Activated CD8-positive, alpha-beta memory T cell treated with anti-CD3 and anti-CD28 coated beads for 1 hour (primary cell): ENCODE data around the gene TMPRSS13.
A peak's percentile ranks its signal among the peaks of the same experiment; 100 is the strongest.
"Not testable (repeated sequence)": the region's sequence is repeated elsewhere in the genome, so short reads cannot be mapped to it uniquely, and the experiment has no call there.

Source experiments
- DNase-seq, 2 donors: peaks; one replicate each; pipeline ENCODE4 v3.0.0-alpha.2; 2020; ENCODE audit warnings: low read depth in 1 of 2; ENCODE audit errors: extremely low read depth in 1 of 2

The TMPRSS13 gene

GRCh38 chr11:117950993-117951961 lies 22.1 kb upstream of the TMPRSS13 start:
- no peak for DNase-seq

- DNase-seq, result peak; percentile 28 to 49
Observed at GRCh38 chr11:117950301-117950700, 21.1 kb upstream of the TMPRSS13 start.

- DNase-seq, result no peak
Observed at GRCh38 chr11:117949062-117949461, 19.9 kb upstream of the TMPRSS13 start.

GRCh38 chr11:117948466-117948865 lies 19.3 kb upstream of the TMPRSS13 start:
- DNase-seq, result not testable (repeated sequence)

DNA sequence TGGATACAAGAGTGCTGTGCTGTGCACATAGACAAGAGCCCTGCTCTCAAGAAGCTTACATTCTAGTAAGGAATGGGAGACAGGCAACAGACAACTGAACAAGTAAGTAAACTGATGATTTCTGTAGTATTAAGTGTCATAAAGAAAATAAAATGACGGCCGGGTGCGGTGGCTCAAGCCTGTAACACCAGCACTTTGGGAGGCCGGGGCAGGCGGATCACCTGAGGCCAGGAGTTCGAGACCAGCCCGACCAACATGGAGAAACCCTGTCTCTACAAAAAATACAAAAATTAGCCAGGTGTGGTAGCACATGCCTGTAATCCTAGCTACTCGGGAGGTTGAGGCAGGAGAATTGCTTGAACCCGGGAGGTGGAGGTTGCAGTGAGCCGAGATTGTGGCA lies 18.5 kb upstream of the TMPRSS13 start:
- not testable (repeated sequence) for DNase-seq

GRCh38 chr11:117946842-117947526 lies 17.8 kb upstream of the TMPRSS13 start:
- peak; percentile 52 to 76 for DNase-seq

GRCh38 chr11:117946156-117946841 lies 17.1 kb upstream of the TMPRSS13 start:
- no peak for DNase-seq

- DNase-seq, result no peak
Observed at GRCh38 chr11:117945047-117945810, 16.0 kb upstream of the TMPRSS13 start.

DNA sequence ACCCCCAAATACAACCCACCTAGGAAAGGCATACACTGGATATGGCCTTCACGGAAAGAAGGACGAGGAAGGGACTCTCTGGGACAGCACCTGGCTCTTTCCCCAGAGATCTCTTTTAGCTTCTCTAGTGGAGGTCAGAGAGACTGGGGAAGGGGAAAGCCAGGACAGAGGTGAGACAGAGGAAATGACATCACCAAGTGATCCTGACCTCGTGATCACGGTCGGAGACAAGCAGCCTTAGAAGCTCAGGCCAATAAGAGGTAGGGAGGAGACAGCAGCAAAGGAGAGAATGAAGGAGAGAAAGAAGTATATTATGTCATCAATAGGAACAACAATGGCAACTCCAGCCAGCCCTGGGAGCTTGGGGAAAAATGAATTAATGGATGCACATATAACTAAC lies 15.4 kb upstream of the TMPRSS13 start:
- DNase-seq, result no peak

- DNase-seq, result no peak
Observed at GRCh38 chr11:117941976-117942654, 12.9 kb upstream of the TMPRSS13 start.

- no peak for DNase-seq
Observed at GRCh38 chr11:117941163-117941707, 12.0 kb upstream of the TMPRSS13 start.

GRCh38 chr11:117940736-117941135 lies 11.5 kb upstream of the TMPRSS13 start:
- DNase-seq, result no peak

- DNase-seq, result no peak
Observed at GRCh38 chr11:117936973-117937372, 7.8 kb upstream of the TMPRSS13 start.

GRCh38 chr11:117934526-117935307 lies 5.5 kb upstream of the TMPRSS13 start:
- no peak for DNase-seq

GRCh38 chr11:117933930-117934329 lies 4.7 kb upstream of the TMPRSS13 start:
- DNase-seq, result no peak

GRCh38 chr11:117933475-117933874 lies 4.3 kb upstream of the TMPRSS13 start:
- DNase-seq, result no peak

GRCh38 chr11:117932947-117933346 lies 3.7 kb upstream of the TMPRSS13 start:
- DNase-seq, result no peak

- no peak for DNase-seq
Observed at GRCh38 chr11:117932426-117932825, 3.2 kb upstream of the TMPRSS13 start.

- peak in 1 of 2 donors; percentile 25 for DNase-seq
Observed at GRCh38 chr11:117931971-117932370, 2.8 kb upstream of the TMPRSS13 start.
